Measurements from ENCODE around the gene NFIB.

NFIB gene

GRCh38 chr9:14136646-14137370 lies 177.1 kb downstream of the NFIB start:
- no peak overlapping the region for H3K27ac ChIP-seq
- TF ChIP-seq CTCF (IDR thresholded peaks at IDR 0.05; ENCODE audit: low read depth, low read length): no peak

GRCh38 chr9:14136047-14136635 lies 177.8 kb downstream of the NFIB start:
- Histone ChIP-seq H3K9me3 (ENCODE audit: severe bottlenecking) (no peaks in the 10 kb centered on the region), H3K36me3 (no peaks in the 10 kb centered on the region), H3K27ac (no peak overlapping the region), H3K4me3 (ENCODE audit: low read depth, low read length) (no peak overlapping the region), H3K27me3 (ENCODE audit: insufficient read depth, low read depth, severe bottlenecking) (no peaks in the 10 kb centered on the region)
- DNase-seq: no peak
- TF ChIP-seq CTCF (IDR thresholded peaks at IDR 0.05; ENCODE audit: low read depth, low read length): no peak

More at GRCh38 chr9:14136646-14137370, 177.1 kb downstream of the NFIB start:
- H3K9me3 ChIP-seq (ENCODE audit: severe bottlenecking): no peaks in the 10 kb centered on the region
- no peak for DNase-seq
- no peak overlapping the region for H3K4me3 ChIP-seq (ENCODE audit: low read depth, low read length)
- no peaks in the 10 kb centered on the region for H3K36me3 ChIP-seq
- no peaks in the 10 kb centered on the region for H3K27me3 ChIP-seq (ENCODE audit: insufficient read depth, low read depth, severe bottlenecking)

- Histone ChIP-seq H3K9me3 (ENCODE audit: severe bottlenecking) (no peaks in the 10 kb centered on the region), H3K27ac (no peak overlapping the region), H3K27me3 (ENCODE audit: insufficient read depth, low read depth, severe bottlenecking) (no peaks in the 10 kb centered on the region), H3K36me3 (no peaks in the 10 kb centered on the region), H3K4me3 (ENCODE audit: low read depth, low read length) (no peak overlapping the region)
- DNase-seq: no peak
- no peak for TF ChIP-seq CTCF (IDR thresholded peaks at IDR 0.05; ENCODE audit: low read depth, low read length)
These were observed 178.5 kb downstream of the NFIB start for GRCh38 chr9:14135421-14135820.

GRCh38 chr9:14133394-14133793 lies 180.5 kb downstream of the NFIB start:
- no peak for DNase-seq
- Histone ChIP-seq H3K27ac (no peak overlapping the region), H3K9me3 (ENCODE audit: severe bottlenecking) (no peaks in the 10 kb centered on the region), H3K27me3 (ENCODE audit: insufficient read depth, low read depth, severe bottlenecking) (no peaks in the 10 kb centered on the region), H3K4me3 (ENCODE audit: low read depth, low read length) (no peak overlapping the region), H3K36me3 (no peaks in the 10 kb centered on the region)
- TF ChIP-seq CTCF (IDR thresholded peaks at IDR 0.05; ENCODE audit: low read depth, low read length): no peak

- no peaks in the 10 kb centered on the region for H3K9me3 ChIP-seq (ENCODE audit: severe bottlenecking)
- no peak overlapping the region for H3K4me3 ChIP-seq (ENCODE audit: low read depth, low read length)
- H3K36me3 ChIP-seq: no peaks in the 10 kb centered on the region
- H3K27ac ChIP-seq: no peak overlapping the region
- DNase-seq: no peak
- no peak for TF ChIP-seq CTCF (IDR thresholded peaks at IDR 0.05; ENCODE audit: low read depth, low read length)
- H3K27me3 ChIP-seq (ENCODE audit: insufficient read depth, low read depth, severe bottlenecking): no peaks in the 10 kb centered on the region
These were observed 181.2 kb downstream of the NFIB start for GRCh38 chr9:14132775-14133174.

All from WERI-Rb-1 (cell line).